ENCODE data around the gene PSMB4. TPM values are rescaled to one million over a fixed set of nuclear protein-coding genes. Genes with fewer than 3 reads are reported as not detected.
"Not testable (repeated sequence)": the region's sequence is repeated elsewhere in the genome, so short reads cannot be mapped to it uniquely, and the experiment has no call there.

PSMB4 gene
- total and polyA plus RNA-seq, 9 donors, result 158 to 211 (median 185) TPM

DNA sequence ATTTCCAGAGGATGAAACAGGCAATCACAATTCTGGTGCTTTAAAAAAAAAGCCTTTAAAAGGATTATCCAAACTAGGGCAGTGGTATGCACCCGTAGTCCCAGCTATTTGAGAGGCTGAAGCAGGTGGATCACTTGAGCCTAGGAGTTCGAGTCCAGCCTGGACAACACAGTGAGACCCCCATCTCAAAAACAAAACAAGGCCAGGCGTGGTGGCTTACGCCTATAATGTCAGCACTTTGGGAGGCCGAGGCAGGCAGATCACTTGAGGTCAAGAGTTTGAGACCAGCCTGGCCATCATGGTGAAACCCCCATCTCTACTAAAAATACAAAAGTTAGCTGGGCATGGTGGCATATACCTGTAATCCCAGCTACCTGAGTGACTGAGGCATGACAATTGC is 34.5 kb downstream of the PSMB4 start:
- not testable (repeated sequence) for H3K27me3 ChIP-seq (ENCODE audit: control insufficient read depth, insufficient read depth, low read length); DNase-seq; H3K4me1 ChIP-seq (ENCODE audit: control insufficient read depth, insufficient read depth, low read length); H3K4me3 ChIP-seq (ENCODE audit: low read length); H3K27ac ChIP-seq (ENCODE audit: low read length); H3K9me3 ChIP-seq (replicated peaks; ENCODE audit: control insufficient read depth, low read depth, low read length)
- peaks cover 21% of the 10 kb centered on the region for H3K36me3 ChIP-seq (ENCODE audit: control insufficient read depth, insufficient read depth, low read length)
- 89% methylated on average over 3 of the region's 5 CpGs for WGBS (ENCODE audit: insufficient coverage)

DNA sequence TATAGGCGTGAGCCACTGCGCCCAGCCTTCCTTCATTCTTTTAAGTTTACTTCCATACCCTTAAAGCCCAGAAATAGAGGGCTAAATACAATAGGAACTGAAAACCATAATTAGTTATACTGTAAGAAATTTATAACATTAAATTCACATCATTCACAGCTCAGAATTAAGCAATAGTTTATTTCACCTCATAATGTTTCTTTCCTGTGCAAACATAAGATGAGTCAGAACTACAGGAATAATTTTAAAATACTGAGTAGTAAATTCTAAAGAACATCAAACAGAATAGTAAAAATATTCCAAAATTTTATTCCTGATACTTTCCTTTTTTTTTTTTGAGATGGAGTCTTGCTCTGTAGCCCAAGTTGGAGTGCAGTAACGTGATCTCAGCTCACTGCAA is 35.8 kb downstream of the PSMB4 start:
- H3K4me1 ChIP-seq (ENCODE audit: control insufficient read depth, insufficient read depth, low read length), result no peaks in the 10 kb centered on the region
- H3K36me3 ChIP-seq (ENCODE audit: control insufficient read depth, insufficient read depth, low read length), result peaks cover 17% of the 10 kb centered on the region
- H3K9me3 ChIP-seq (replicated peaks; ENCODE audit: control insufficient read depth, low read depth, low read length), result no peaks in the 10 kb centered on the region
- H3K4me3 ChIP-seq (ENCODE audit: low read length), result no peak overlapping the region
- H3K27me3 ChIP-seq (ENCODE audit: control insufficient read depth, insufficient read depth, low read length), result no peaks in the 10 kb centered on the region
- no peak for DNase-seq
- no peak overlapping the region for H3K27ac ChIP-seq (ENCODE audit: low read length)
- WGBS (ENCODE audit: insufficient coverage), result no CpG with 5 or more reads among the region's 3 CpGs

GRCh38 chr1:151436985-151437384 is 37.6 kb downstream of the PSMB4 start:
- H3K36me3 ChIP-seq (ENCODE audit: control insufficient read depth, insufficient read depth, low read length), result peaks cover 25% of the 10 kb centered on the region
- no peaks in the 10 kb centered on the region for H3K4me1 ChIP-seq (ENCODE audit: control insufficient read depth, insufficient read depth, low read length)
- H3K27me3 ChIP-seq (ENCODE audit: control insufficient read depth, insufficient read depth, low read length), result no peaks in the 10 kb centered on the region
- H3K4me3 ChIP-seq (ENCODE audit: low read length), result no peak overlapping the region
- no peak overlapping the region for H3K27ac ChIP-seq (ENCODE audit: low read length)
- no peak for DNase-seq
- no CpG with 5 or more reads among the region's 6 CpGs for WGBS (ENCODE audit: insufficient coverage)
- H3K9me3 ChIP-seq (replicated peaks; ENCODE audit: control insufficient read depth, low read depth, low read length), result no peaks in the 10 kb centered on the region

- H3K9me3 ChIP-seq (replicated peaks; ENCODE audit: control insufficient read depth, low read depth, low read length); H3K27ac ChIP-seq (ENCODE audit: low read length); H3K4me1 ChIP-seq (ENCODE audit: control insufficient read depth, insufficient read depth, low read length); H3K4me3 ChIP-seq (ENCODE audit: low read length); H3K27me3 ChIP-seq (ENCODE audit: control insufficient read depth, insufficient read depth, low read length); DNase-seq: not testable (repeated sequence)
- WGBS (ENCODE audit: insufficient coverage), result 89% methylated on average over 3 of the region's 8 CpGs
- peaks cover 26% of the 10 kb centered on the region for H3K36me3 ChIP-seq (ENCODE audit: control insufficient read depth, insufficient read depth, low read length)
Observed at GRCh38 chr1:151437396-151437795, 38.0 kb downstream of the PSMB4 start.

GRCh38 chr1:151443846-151444782 is 44.7 kb downstream of the PSMB4 start:
- peaks cover 15% of the 10 kb centered on the region for H3K36me3 ChIP-seq (ENCODE audit: control insufficient read depth, insufficient read depth, low read length)
- no CpG with 5 or more reads among the region's 4 CpGs for WGBS (ENCODE audit: insufficient coverage)
- H3K4me1 ChIP-seq (ENCODE audit: control insufficient read depth, insufficient read depth, low read length), result no peaks in the 10 kb centered on the region
- H3K27ac ChIP-seq (ENCODE audit: low read length), result no peak overlapping the region
- no peaks in the 10 kb centered on the region for H3K9me3 ChIP-seq (replicated peaks; ENCODE audit: control insufficient read depth, low read depth, low read length)
- H3K27me3 ChIP-seq (ENCODE audit: control insufficient read depth, insufficient read depth, low read length), result no peaks in the 10 kb centered on the region
- H3K4me3 ChIP-seq (ENCODE audit: low read length), result no peak overlapping the region
- peak; percentile 73 for DNase-seq

GRCh38 chr1:151444783-151445177 is 45.4 kb downstream of the PSMB4 start:
- H3K9me3 ChIP-seq (replicated peaks; ENCODE audit: control insufficient read depth, low read depth, low read length), result no peaks in the 10 kb centered on the region
- H3K27me3 ChIP-seq (ENCODE audit: control insufficient read depth, insufficient read depth, low read length), result no peaks in the 10 kb centered on the region
- peaks cover 13% of the 10 kb centered on the region for H3K36me3 ChIP-seq (ENCODE audit: control insufficient read depth, insufficient read depth, low read length)
- no peak overlapping the region for H3K27ac ChIP-seq (ENCODE audit: low read length)
- H3K4me1 ChIP-seq (ENCODE audit: control insufficient read depth, insufficient read depth, low read length), result no peaks in the 10 kb centered on the region
- WGBS (ENCODE audit: insufficient coverage), result no CpG with 5 or more reads among the region's 4 CpGs
- no peak for DNase-seq
- no peak overlapping the region for H3K4me3 ChIP-seq (ENCODE audit: low read length)

GRCh38 chr1:151447696-151448095 is 48.3 kb downstream of the PSMB4 start:
- Histone ChIP-seq H3K27ac (ENCODE audit: low read length) (no peak overlapping the region), H3K36me3 (ENCODE audit: control insufficient read depth, insufficient read depth, low read length) (no peaks in the 10 kb centered on the region), H3K27me3 (ENCODE audit: control insufficient read depth, insufficient read depth, low read length) (no peaks in the 10 kb centered on the region), H3K4me1 (ENCODE audit: control insufficient read depth, insufficient read depth, low read length) (no peaks in the 10 kb centered on the region), H3K4me3 (ENCODE audit: low read length) (no peak overlapping the region), H3K9me3 (replicated peaks; ENCODE audit: control insufficient read depth, low read depth, low read length) (no peaks in the 10 kb centered on the region)
- 80% methylated on average over 1 of the region's 2 CpGs for WGBS (ENCODE audit: insufficient coverage)
- DNase-seq, result no peak

Other genes with a start within 250 kb of the PSMB4 start
- 3.0 TPM for gene TNFAIP8L2, start 242.9 kb upstream of the PSMB4 start, total RNA-seq
- 1 to 10 TPM; 1.5 to 2.5 (median 2.1) TPM for gene TNFAIP8L2, start 242.9 kb upstream of the PSMB4 start, polyA plus RNA-seq (ENCODE audit: insufficient read depth in 1 of 8, insufficient read length in 8 of 8, low replicate concordance in 1 of 8)
- gene LYSMD1, start 233.7 kb upstream of the PSMB4 start, total RNA-seq, result 14.1 TPM
- 10 to 100 TPM; 10.2 to 12.9 (median 11.6) TPM for gene LYSMD1, start 233.7 kb upstream of the PSMB4 start, polyA plus RNA-seq (ENCODE audit: insufficient read depth in 1 of 8, insufficient read length in 8 of 8, low replicate concordance in 1 of 8)
- gene SCNM1, start 233.4 kb upstream of the PSMB4 start, total RNA-seq, result 53.6 TPM
- gene SCNM1, start 233.4 kb upstream of the PSMB4 start, polyA plus RNA-seq (ENCODE audit: insufficient read depth in 1 of 8, insufficient read length in 8 of 8, low replicate concordance in 1 of 8), result 10 to 100 TPM; 32.9 to 42.8 (median 36.7) TPM
- gene TMOD4, start 223.6 kb upstream of the PSMB4 start, total RNA-seq, result 15.2 TPM
- gene TMOD4, start 223.6 kb upstream of the PSMB4 start, polyA plus RNA-seq (ENCODE audit: insufficient read depth in 1 of 8, insufficient read length in 8 of 8, low replicate concordance in 1 of 8), result 10 to 100 TPM; 15.4 to 38.4 (median 22.6) TPM
- 45.0 TPM for gene VPS72, start 209.4 kb upstream of the PSMB4 start, total RNA-seq
- 10 to 100 TPM; 44.2 to 59.9 (median 52.8) TPM for gene VPS72, start 209.4 kb upstream of the PSMB4 start, polyA plus RNA-seq (ENCODE audit: insufficient read depth in 1 of 8, insufficient read length in 8 of 8, low replicate concordance in 1 of 8)
- gene PIP5K1A, start 201.0 kb upstream of the PSMB4 start, total RNA-seq, result 27.1 TPM
- 10 to 100 TPM; 35.0 to 46.0 (median 38.3) TPM for gene PIP5K1A, start 201.0 kb upstream of the PSMB4 start, polyA plus RNA-seq (ENCODE audit: insufficient read depth in 1 of 8, insufficient read length in 8 of 8, low replicate concordance in 1 of 8)
- 183 TPM for gene PSMD4, start 144.8 kb upstream of the PSMB4 start, total RNA-seq
- gene PSMD4, start 144.8 kb upstream of the PSMB4 start, polyA plus RNA-seq (ENCODE audit: insufficient read depth in 1 of 8, insufficient read length in 8 of 8, low replicate concordance in 1 of 8), result 100 to 1,000 TPM; 122 to 141 (median 128) TPM
- gene ZNF687, start 117.3 kb upstream of the PSMB4 start, total RNA-seq, result 8.5 TPM
- gene ZNF687, start 117.3 kb upstream of the PSMB4 start, polyA plus RNA-seq (ENCODE audit: insufficient read depth in 1 of 8, insufficient read length in 8 of 8, low replicate concordance in 1 of 8), result 10 to 100 TPM; 11.1 to 14.8 (median 13.7) TPM
- 31.4 TPM for gene PI4KB, start 72.2 kb upstream of the PSMB4 start, total RNA-seq
- gene PI4KB, start 72.2 kb upstream of the PSMB4 start, polyA plus RNA-seq (ENCODE audit: insufficient read depth in 1 of 8, insufficient read length in 8 of 8, low replicate concordance in 1 of 8), result 10 to 100 TPM; 43.6 to 59.1 (median 51.9) TPM
- 28.1 TPM for gene RFX5, start 52.3 kb upstream of the PSMB4 start, total RNA-seq
- gene RFX5, start 52.3 kb upstream of the PSMB4 start, polyA plus RNA-seq (ENCODE audit: insufficient read depth in 1 of 8, insufficient read length in 8 of 8, low replicate concordance in 1 of 8), result 10 to 100 TPM; 20.2 to 30.3 (median 24.6) TPM
- 31.2 TPM for gene SELENBP1, start 26.9 kb upstream of the PSMB4 start, total RNA-seq
- 10 to 100 TPM; 28.2 to 50.1 (median 37.6) TPM for gene SELENBP1, start 26.9 kb upstream of the PSMB4 start, polyA plus RNA-seq (ENCODE audit: insufficient read depth in 1 of 8, insufficient read length in 8 of 8, low replicate concordance in 1 of 8)
- 37.7 TPM for gene POGZ, start 59.9 kb downstream of the PSMB4 start, total RNA-seq
- gene POGZ, start 59.9 kb downstream of the PSMB4 start, polyA plus RNA-seq (ENCODE audit: insufficient read depth in 1 of 8, insufficient read length in 8 of 8, low replicate concordance in 1 of 8), result 10 to 100 TPM; 45.3 to 66.0 (median 52.1) TPM
- gene CGN, start 111.8 kb downstream of the PSMB4 start, total RNA-seq, result 0.35 TPM
- 1 to 10 TPM in 3 of 8 donors, under 1 TPM in 5; 0.31 to 6.4 (median 0.91) TPM for gene CGN, start 111.8 kb downstream of the PSMB4 start, polyA plus RNA-seq (ENCODE audit: insufficient read depth in 1 of 8, insufficient read length in 8 of 8, low replicate concordance in 1 of 8)
- gene TUFT1, start 140.7 kb downstream of the PSMB4 start, total RNA-seq, result 6.2 TPM
- gene TUFT1, start 140.7 kb downstream of the PSMB4 start, polyA plus RNA-seq (ENCODE audit: insufficient read depth in 1 of 8, insufficient read length in 8 of 8, low replicate concordance in 1 of 8), result 1 to 10 TPM; 6.0 to 9.6 (median 7.3) TPM
- 22.3 TPM for gene SNX27, start 212.5 kb downstream of the PSMB4 start, total RNA-seq
- gene SNX27, start 212.5 kb downstream of the PSMB4 start, polyA plus RNA-seq (ENCODE audit: insufficient read depth in 1 of 8, insufficient read length in 8 of 8, low replicate concordance in 1 of 8), result 10 to 100 TPM; 15.7 to 21.4 (median 18.6) TPM

Measured in muscle of leg (tissue), 11 donors.